Measurements from ENCODE around the gene SLCO1A2.

DNA sequence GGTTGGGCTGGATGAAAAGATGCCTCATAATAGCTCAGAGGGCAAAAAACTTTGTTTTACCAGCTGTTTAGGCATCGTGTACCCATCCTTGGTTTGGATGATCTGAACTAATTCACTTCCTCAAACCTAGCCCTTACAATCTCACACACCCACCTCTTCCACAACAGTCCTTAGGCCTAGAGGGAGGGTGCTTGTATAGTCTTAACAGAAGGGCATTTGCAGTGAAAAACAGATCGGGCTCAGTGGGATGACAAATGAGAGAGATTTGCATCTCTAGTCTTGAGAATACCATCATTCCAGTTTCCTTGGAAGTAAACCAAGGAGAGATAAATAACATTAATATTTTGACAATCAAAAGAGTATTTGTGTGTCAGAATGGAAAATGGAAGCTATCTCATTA lies 11.0 kb downstream of the SLCO1A2 start:
- TF ChIP-seq, protein P1, sequence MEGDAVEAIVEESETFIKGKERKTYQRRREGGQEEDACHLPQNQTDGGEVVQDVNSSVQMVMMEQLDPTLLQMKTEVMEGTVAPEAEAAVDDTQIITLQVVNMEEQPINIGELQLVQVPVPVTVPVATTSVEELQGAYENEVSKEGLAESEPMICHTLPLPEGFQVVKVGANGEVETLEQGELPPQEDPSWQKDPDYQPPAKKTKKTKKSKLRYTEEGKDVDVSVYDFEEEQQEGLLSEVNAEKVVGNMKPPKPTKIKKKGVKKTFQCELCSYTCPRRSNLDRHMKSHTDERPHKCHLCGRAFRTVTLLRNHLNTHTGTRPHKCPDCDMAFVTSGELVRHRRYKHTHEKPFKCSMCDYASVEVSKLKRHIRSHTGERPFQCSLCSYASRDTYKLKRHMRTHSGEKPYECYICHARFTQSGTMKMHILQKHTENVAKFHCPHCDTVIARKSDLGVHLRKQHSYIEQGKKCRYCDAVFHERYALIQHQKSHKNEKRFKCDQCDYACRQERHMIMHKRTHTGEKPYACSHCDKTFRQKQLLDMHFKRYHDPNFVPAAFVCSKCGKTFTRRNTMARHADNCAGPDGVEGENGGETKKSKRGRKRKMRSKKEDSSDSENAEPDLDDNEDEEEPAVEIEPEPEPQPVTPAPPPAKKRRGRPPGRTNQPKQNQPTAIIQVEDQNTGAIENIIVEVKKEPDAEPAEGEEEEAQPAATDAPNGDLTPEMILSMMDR (optimal IDR thresholded peaks at IDR 0.05 in 1 of 3, IDR thresholded peaks at IDR 0.05 in 1 of 3, conservative IDR thresholded peaks at IDR 0.05 in 1 of 3; ENCODE audit: extremely low read depth in 1 of 3, insufficient read depth in 2 of 3, low read length in 3 of 3): no peak
- TF ChIP-seq EZH2 (IDR thresholded peaks at IDR 0.05; ENCODE audit: low read length): no peak

Data from keratinocyte (primary cell).